ENCODE measurements around the gene ZNF474.

GRCh38 chr5:122130152-122130551 is 806 bp downstream of the ZNF474 start:
- no peak for TF ChIP-seq CTCF (IDR thresholded peaks at IDR 0.05)
- TF ChIP-seq POLR2AphosphoS5 (IDR thresholded peaks at IDR 0.05) = no peak
- TF ChIP-seq POLR2A (IDR thresholded peaks at IDR 0.05) = no peak

Measured in prostate gland (tissue), 2 donors.